Pons (tissue), 1 donor: ENCODE data around the gene C19orf85.

ENCODE experiments used
- DNase-seq: peaks from one replicate; pipeline ENCODE4 v3.0.0-alpha.2; 2016; ENCODE audit warnings: low spot score

Gene C19orf85

GRCh38 chr19:55477905-55478304 lies 13.4 kb upstream of the C19orf85 start:
- no peak for DNase-seq

- DNase-seq: peak; percentile 98
These were observed 11.7 kb upstream of the C19orf85 start, which contains the start of gene ZNF628 for GRCh38 chr19:55476100-55476775. TSS of gene ZNF628 (plus strand) at chr19:55476617. CDS start at chr19:55479911, 3,294 bp downstream.

- no peak for DNase-seq
These were observed 10.0 kb upstream of the C19orf85 start for GRCh38 chr19:55474269-55475265.

- DNase-seq: no peak
These were observed 8.9 kb upstream of the C19orf85 start for GRCh38 chr19:55473225-55474012.

GRCh38 chr19:55472463-55472862 lies 7.9 kb upstream of the C19orf85 start:
- DNase-seq: no peak

- no peak for DNase-seq
These were observed 6.7 kb upstream of the C19orf85 start for GRCh38 chr19:55471266-55471665.

- no peak for DNase-seq
These were observed 3.5 kb upstream of the C19orf85 start for GRCh38 chr19:55468054-55468393.

DNA sequence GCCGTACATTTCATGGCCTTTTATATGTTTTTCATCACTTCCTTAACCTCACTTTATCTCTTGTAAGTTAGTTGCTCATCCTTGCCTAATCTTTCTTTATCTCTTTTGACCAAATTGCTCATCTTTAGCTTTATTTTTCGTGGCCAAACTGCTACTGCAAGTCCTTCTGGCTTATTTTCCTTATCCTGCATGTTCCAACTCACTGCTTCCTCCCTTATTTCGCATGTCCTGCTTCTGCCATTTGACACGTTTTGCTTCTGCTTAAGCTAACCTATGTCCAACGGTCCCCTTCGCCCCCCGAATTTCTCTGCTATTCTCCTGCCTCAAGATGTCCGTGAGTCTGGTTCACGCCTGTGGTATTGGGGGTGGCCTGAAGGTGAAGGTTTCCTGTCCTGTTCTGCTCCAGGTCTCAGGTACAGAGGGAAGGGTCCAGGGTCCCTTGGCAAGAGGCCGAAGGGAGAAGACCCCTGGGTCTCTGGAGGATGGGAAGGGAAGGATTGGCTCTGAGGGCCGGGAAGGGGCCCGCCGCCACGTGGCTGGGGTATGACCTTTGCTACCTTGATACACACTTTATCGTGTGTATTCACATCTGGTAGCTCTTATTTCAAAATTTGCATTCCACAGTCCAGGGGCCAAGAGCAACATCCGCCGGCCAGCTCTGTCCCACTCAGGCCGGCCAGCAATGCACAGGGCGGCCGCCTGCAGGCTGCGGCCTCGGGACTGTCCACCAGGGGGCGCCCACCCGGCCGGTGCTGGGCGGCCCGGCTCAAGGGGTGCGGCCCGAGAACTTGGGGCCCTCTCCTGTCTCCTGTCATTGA lies 2.9 kb upstream of the C19orf85 start:
- DNase-seq: no peak

- DNase-seq: no peak
These were observed 1.7 kb upstream of the C19orf85 start for GRCh38 chr19:55466241-55466614.

- no peak for DNase-seq
These were observed 1.1 kb upstream of the C19orf85 start for GRCh38 chr19:55465460-55466240.

GRCh38 chr19:55464039-55464661 lies 401 bp downstream of the C19orf85 start:
- DNase-seq: no peak

- no peak for DNase-seq
These were observed 944 bp downstream of the C19orf85 start for GRCh38 chr19:55463583-55464031.

- DNase-seq: no peak
These were observed 1.8 kb downstream of the C19orf85 start for GRCh38 chr19:55462722-55463121.

GRCh38 chr19:55461974-55462626 lies 2.5 kb downstream of the C19orf85 start:
- no peak for DNase-seq

GRCh38 chr19:55461259-55461973 lies 3.1 kb downstream of the C19orf85 start, which contains the start of gene ISOC2:
TSS of gene ISOC2 (minus strand) at chr19:55461642. CDS start at chr19:55456486, 5,156 bp downstream.
- peak; percentile 99 for DNase-seq

GRCh38 chr19:55460670-55461258 lies 3.8 kb downstream of the C19orf85 start:
- DNase-seq: peak; percentile 53

GRCh38 chr19:55459950-55460657 lies 4.4 kb downstream of the C19orf85 start:
- peak; percentile 49 for DNase-seq

GRCh38 chr19:55459551-55459949 lies 5.0 kb downstream of the C19orf85 start:
- no peak for DNase-seq
